A549 (cell line): ENCODE data around the gene EIF5.

Experiments
- ATOH8 ChIP-seq: fragments of 250-450 bp; sonication (Bioruptor Pico); IDR thresholded peaks from 2 replicates; pipeline ENCODE4 v1.5.0; 2020; ENCODE audit warnings: low read depth, mild to moderate bottlenecking, moderate library complexity
- CHD2 ChIP-seq: fragments of 150-350 bp; IDR thresholded peaks from 2 replicates; pipeline ENCODE4 v1.6.1; 2014; ENCODE audit warnings: low read length; ENCODE audit not compliant: partially characterized antibody
- CTCF ChIP-seq: fragments of >200 bp; sonication (Bioruptor Twin); formaldehyde crosslinking; IDR thresholded peaks from 3 replicates; pipeline ENCODE4 v1.5.1; 2016
- EHMT2 ChIP-seq: fragments of 200-600 bp; sonication (generic); IDR thresholded peaks from 2 replicates; pipeline ENCODE4 v1.6.1; 2016; ENCODE audit warnings: antibody characterized with exemption, low read depth, mild to moderate bottlenecking, moderate library complexity
- HDAC2 ChIP-seq: fragments of 200-600 bp; sonication (generic); IDR thresholded peaks from 2 replicates; pipeline ENCODE4 v1.6.1; 2016
- POLR2A ChIP-seq: IDR thresholded peaks from 2 replicates; pipeline ENCODE4 v1.6.1; 2012; ENCODE audit warnings: mild to moderate bottlenecking, low read length
- POLR2AphosphoS2 ChIP-seq: conservative IDR thresholded peaks from 2 replicates; pipeline ENCODE4 v1.6.1; 2012; ENCODE audit warnings: low read length, improper control_type of control experiment, inconsistent platforms
- RAD21 ChIP-seq, 2 experiments: fragments of >200 bp in 1 of 2; sonication (Bioruptor Twin) in 1 of 2; formaldehyde crosslinking in 1 of 2; IDR thresholded peaks in 1 of 2; conservative IDR thresholded peaks in 1 of 2; 2 replicates in 1 of 2; 3 replicates in 1 of 2; pipeline ENCODE4 v1.6.1; 2012 to 2018; ENCODE audit warnings: inconsistent platforms in 1 of 2
- ZNF302 ChIP-seq: fragments of 250-450 bp; sonication (Bioruptor Pico); IDR thresholded peaks from 2 replicates; pipeline ENCODE4 v1.9.0; 2021; ENCODE audit warnings: inconsistent platforms, mild to moderate bottlenecking, moderate library complexity

GRCh38 chr14:103288076-103288766 is 45.8 kb upstream of the EIF5 start:
- TF ChIP-seq CTCF = no peak
- no peak for TF ChIP-seq POLR2AphosphoS2
- no peak for TF ChIP-seq POLR2A
- no peak for TF ChIP-seq ATOH8 (CRISPR knock-in tag)
- TF ChIP-seq EHMT2 = no peak
- no peak for TF ChIP-seq HDAC2
- TF ChIP-seq CHD2 = no peak
- no peak for TF ChIP-seq RAD21 (conservative IDR thresholded peaks at IDR 0.05 in 1 of 2, IDR thresholded peaks at IDR 0.05 in 1 of 2)
- no peak for TF ChIP-seq ZNF302 (CRISPR knock-in tag)
